Myometrial cell (primary cell): ENCODE results near the gene C1orf185. TPM values are rescaled to one million over a fixed set of nuclear protein-coding genes. Genes with fewer than 3 reads are reported as not detected.

Experiments
- total RNA-seq: library from RNA; depleted of rRNA; stranded (reverse); fragments of >200 nt; gene quantifications from 2 replicates; pipeline ENCODE4 v1.2.3, GENCODE V29; 2015

C1orf185 gene
- total RNA-seq: not detected in 2 replicates

DNA sequence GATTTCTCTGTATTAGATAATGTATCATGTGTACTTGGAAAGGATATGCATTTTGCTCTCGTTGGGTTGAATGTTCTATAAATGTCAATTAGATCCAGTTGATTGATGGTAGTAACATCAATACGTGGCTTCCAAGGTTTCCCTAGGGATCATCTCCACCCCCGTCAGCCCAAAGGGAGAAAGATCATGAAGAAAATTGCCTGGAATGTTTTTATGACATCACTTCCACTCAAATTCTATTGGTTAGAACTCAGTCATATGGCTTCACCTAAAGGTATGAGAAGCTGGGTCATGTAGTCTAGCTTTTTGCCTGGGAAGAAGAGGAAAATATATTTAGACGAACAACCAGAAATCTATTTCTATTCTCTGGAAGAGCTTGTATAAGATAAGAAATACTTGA lies at the start of gene C1orf185:
Gene C1orf185 (plus strand): TSS at position 253 of the 400 bp plus-strand sequence. CDS start 6 bp downstream, at position 259.

Other genes with a start within 250 kb of the C1orf185 start
- gene FAF1, start 142.0 kb upstream of the C1orf185 start, total RNA-seq: 51.6 and 67.5 TPM in 2 replicates
- gene CDKN2C, start 132.0 kb upstream of the C1orf185 start, total RNA-seq: 28.9 and 40.4 TPM in 2 replicates
- 70.0 and 70.3 TPM in 2 replicates for gene RNF11, start 134.0 kb downstream of the C1orf185 start, total RNA-seq
- under 0.01 TPM in 1 of 2 replicates, not detected in the other for gene TTC39A, start 228.3 kb downstream of the C1orf185 start, total RNA-seq